Measurements from ENCODE around the gene MROH8.

Gene MROH8

DNA sequence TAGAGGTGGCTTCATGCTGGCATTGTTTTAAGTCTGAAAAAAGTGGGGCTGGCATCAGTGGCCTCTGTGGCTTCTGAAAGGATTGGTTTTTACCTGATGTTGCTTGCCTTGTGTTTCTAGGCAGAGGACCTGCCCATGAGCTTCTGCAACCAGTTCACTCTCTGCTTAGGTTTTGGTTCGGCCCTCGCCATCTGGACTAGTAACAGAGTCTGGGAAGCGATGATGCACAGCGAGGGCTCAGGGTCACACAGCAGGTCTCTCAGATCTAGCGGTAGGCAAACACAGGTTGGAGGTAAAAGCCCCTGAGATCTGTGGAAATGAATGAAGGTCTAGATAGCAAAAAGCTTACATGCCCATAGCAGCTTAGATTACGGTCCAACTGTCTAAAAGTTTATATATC, 76.8 kb downstream of the MROH8 start:
- TF ChIP-seq CTCF (tag by site-specific recombination; IDR thresholded peaks at IDR 0.05) (no peak), MYNN (tag by site-specific recombination; IDR thresholded peaks at IDR 0.05; ENCODE audit: borderline replicate concordance) (no peak), ZNF23 (tag by site-specific recombination; IDR thresholded peaks at IDR 0.05; ENCODE audit: borderline replicate concordance) (no peak), SCRT2 (tag by site-specific recombination; IDR thresholded peaks at IDR 0.05) (no peak), ZNF596 (tag by site-specific recombination; IDR thresholded peaks at IDR 0.05) (no peak), ZNF114 (tag by site-specific recombination; IDR thresholded peaks at IDR 0.05) (no peak), ZNF174 (tag by site-specific recombination; IDR thresholded peaks at IDR 0.05) (no peak)
- TF ChIP-seq, protein P1, sequence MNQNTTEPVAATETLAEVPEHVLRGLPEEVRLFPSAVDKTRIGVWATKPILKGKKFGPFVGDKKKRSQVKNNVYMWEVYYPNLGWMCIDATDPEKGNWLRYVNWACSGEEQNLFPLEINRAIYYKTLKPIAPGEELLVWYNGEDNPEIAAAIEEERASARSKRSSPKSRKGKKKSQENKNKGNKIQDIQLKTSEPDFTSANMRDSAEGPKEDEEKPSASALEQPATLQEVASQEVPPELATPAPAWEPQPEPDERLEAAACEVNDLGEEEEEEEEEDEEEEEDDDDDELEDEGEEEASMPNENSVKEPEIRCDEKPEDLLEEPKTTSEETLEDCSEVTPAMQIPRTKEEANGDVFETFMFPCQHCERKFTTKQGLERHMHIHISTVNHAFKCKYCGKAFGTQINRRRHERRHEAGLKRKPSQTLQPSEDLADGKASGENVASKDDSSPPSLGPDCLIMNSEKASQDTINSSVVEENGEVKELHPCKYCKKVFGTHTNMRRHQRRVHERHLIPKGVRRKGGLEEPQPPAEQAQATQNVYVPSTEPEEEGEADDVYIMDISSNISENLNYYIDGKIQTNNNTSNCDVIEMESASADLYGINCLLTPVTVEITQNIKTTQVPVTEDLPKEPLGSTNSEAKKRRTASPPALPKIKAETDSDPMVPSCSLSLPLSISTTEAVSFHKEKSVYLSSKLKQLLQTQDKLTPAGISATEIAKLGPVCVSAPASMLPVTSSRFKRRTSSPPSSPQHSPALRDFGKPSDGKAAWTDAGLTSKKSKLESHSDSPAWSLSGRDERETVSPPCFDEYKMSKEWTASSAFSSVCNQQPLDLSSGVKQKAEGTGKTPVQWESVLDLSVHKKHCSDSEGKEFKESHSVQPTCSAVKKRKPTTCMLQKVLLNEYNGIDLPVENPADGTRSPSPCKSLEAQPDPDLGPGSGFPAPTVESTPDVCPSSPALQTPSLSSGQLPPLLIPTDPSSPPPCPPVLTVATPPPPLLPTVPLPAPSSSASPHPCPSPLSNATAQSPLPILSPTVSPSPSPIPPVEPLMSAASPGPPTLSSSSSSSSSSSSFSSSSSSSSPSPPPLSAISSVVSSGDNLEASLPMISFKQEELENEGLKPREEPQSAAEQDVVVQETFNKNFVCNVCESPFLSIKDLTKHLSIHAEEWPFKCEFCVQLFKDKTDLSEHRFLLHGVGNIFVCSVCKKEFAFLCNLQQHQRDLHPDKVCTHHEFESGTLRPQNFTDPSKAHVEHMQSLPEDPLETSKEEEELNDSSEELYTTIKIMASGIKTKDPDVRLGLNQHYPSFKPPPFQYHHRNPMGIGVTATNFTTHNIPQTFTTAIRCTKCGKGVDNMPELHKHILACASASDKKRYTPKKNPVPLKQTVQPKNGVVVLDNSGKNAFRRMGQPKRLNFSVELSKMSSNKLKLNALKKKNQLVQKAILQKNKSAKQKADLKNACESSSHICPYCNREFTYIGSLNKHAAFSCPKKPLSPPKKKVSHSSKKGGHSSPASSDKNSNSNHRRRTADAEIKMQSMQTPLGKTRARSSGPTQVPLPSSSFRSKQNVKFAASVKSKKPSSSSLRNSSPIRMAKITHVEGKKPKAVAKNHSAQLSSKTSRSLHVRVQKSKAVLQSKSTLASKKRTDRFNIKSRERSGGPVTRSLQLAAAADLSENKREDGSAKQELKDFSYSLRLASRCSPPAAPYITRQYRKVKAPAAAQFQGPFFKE (tag by site-specific recombination; IDR thresholded peaks at IDR 0.05; ENCODE audit: borderline replicate concordance) = no peak
- TF ChIP-seq, protein P2, sequence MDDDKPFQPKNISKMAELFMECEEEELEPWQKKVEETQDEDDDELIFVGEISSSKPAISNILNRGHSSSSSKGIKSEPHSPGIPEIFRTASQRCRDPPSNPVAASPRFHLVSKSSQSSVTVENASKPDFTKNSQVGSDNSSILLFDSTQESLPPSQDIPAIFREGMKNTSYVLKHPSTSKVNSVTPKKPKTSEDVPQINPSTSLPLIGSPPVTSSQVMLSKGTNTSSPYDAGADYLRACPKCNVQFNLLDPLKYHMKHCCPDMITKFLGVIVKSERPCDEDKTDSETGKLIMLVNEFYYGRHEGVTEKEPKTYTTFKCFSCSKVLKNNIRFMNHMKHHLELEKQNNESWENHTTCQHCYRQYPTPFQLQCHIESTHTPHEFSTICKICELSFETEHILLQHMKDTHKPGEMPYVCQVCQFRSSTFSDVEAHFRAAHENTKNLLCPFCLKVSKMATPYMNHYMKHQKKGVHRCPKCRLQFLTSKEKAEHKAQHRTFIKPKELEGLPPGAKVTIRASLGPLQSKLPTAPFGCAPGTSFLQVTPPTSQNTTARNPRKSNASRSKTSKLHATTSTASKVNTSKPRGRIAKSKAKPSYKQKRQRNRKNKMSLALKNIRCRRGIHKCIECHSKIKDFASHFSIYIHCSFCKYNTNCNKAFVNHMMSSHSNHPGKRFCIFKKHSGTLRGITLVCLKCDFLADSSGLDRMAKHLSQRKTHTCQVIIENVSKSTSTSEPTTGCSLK (tag by site-specific recombination; IDR thresholded peaks at IDR 0.05) = no peak
- H3K36me3 ChIP-seq (ENCODE audit: control insufficient read depth in 2 of 2, insufficient read depth in 1 of 2, low read length in 2 of 2) = no peaks in the 10 kb centered on the region
- no peaks in the 10 kb centered on the region for H3K9me3 ChIP-seq (ENCODE audit: control insufficient read depth, insufficient read depth, low read depth, low read length)
- ChIA-PET POLR2A (no interaction called here), CTCF (no interaction called here)
- H3K4me3 ChIP-seq (ENCODE audit: low read depth, low read length) = no peak overlapping the region
- no peaks in the 10 kb centered on the region for H3K4me1 ChIP-seq (ENCODE audit: control insufficient read depth, insufficient read depth, low read length)
- no peak overlapping the region for H3K27ac ChIP-seq (ENCODE audit: extremely low read depth, low read depth, low read length)

- Histone ChIP-seq H3K9me3 (ENCODE audit: control insufficient read depth, insufficient read depth, low read depth, low read length) (no peaks in the 10 kb centered on the region), H3K36me3 (ENCODE audit: control insufficient read depth in 2 of 2, insufficient read depth in 1 of 2, low read length in 2 of 2) (peaks cover 8 to 18% of the 10 kb centered on the region in 2 experiments; a peak in 2 of 3 replicates), H3K27ac (ENCODE audit: extremely low read depth, low read depth, low read length) (peak overlapping the region; percentile 93), H3K4me1 (ENCODE audit: control insufficient read depth, insufficient read depth, low read length) (peaks cover 2% of the 10 kb centered on the region), H3K4me3 (ENCODE audit: low read depth, low read length) (peak overlapping the region; percentile 74)
- POLR2A ChIA-PET = interaction anchor here (0.7 to 2.3 kb wide), 5 partner anchors 10 to 91 kb away, joined by 3 to 30 read pairs (median 7); partner anchors contain the start of genes MROH8 and RPN2
- no peak for TF ChIP-seq ZFP37 (tag by site-specific recombination; IDR thresholded peaks at IDR 0.05)
- TF ChIP-seq ZNF292 (tag by site-specific recombination; IDR thresholded peaks at IDR 0.05; ENCODE audit: borderline replicate concordance, low read depth) = no peak
- TF ChIP-seq TRIM28 (IDR thresholded peaks at IDR 0.05; ENCODE audit: borderline replicate concordance, low read length) = no peak
- TF ChIP-seq SP2 (tag by site-specific recombination; IDR thresholded peaks at IDR 0.05) = peak; percentile 31
- TF ChIP-seq ZNF76 (tag by site-specific recombination; IDR thresholded peaks at IDR 0.05; ENCODE audit: borderline replicate concordance, low read depth) = no peak
- TF ChIP-seq, protein P3, sequence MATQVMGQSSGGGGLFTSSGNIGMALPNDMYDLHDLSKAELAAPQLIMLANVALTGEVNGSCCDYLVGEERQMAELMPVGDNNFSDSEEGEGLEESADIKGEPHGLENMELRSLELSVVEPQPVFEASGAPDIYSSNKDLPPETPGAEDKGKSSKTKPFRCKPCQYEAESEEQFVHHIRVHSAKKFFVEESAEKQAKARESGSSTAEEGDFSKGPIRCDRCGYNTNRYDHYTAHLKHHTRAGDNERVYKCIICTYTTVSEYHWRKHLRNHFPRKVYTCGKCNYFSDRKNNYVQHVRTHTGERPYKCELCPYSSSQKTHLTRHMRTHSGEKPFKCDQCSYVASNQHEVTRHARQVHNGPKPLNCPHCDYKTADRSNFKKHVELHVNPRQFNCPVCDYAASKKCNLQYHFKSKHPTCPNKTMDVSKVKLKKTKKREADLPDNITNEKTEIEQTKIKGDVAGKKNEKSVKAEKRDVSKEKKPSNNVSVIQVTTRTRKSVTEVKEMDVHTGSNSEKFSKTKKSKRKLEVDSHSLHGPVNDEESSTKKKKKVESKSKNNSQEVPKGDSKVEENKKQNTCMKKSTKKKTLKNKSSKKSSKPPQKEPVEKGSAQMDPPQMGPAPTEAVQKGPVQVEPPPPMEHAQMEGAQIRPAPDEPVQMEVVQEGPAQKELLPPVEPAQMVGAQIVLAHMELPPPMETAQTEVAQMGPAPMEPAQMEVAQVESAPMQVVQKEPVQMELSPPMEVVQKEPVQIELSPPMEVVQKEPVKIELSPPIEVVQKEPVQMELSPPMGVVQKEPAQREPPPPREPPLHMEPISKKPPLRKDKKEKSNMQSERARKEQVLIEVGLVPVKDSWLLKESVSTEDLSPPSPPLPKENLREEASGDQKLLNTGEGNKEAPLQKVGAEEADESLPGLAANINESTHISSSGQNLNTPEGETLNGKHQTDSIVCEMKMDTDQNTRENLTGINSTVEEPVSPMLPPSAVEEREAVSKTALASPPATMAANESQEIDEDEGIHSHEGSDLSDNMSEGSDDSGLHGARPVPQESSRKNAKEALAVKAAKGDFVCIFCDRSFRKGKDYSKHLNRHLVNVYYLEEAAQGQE (tag by site-specific recombination; IDR thresholded peaks at IDR 0.05) = peak; percentile 50; the same call in 1 of the 2 replicates
- no peak for TF ChIP-seq HIC1 (tag by site-specific recombination; IDR thresholded peaks at IDR 0.05)
- CTCF ChIA-PET = interaction anchor here (0.7 kb wide), 2 partner anchors 67 to 682 kb away, joined by 3 read pairs; no protein-coding TSS in a partner anchor
Observed at GRCh38 chr20:37096415-37097041, 82.8 kb downstream of the MROH8 start.
